Bronchial epithelial cell (primary cell): ENCODE results near the gene EPN2. TPM values are rescaled to one million over a fixed set of nuclear protein-coding genes. Genes with fewer than 3 reads are reported as not detected.

Experiments used
- DNase-seq: peaks from one replicate; pipeline ENCODE4 v3.0.0-alpha.2; 2010; ENCODE audit warnings: low read depth
- FAIRE-seq: peaks from 2 replicates; lab custom pipeline; 2011; peaks lifted over from hg19 to GRCh38; lab: Jason Lieb, UNC
- H3K27me3 ChIP-seq: 2 replicates; pipeline ENCODE4 v1.5.1; 2011; ENCODE audit warnings: low read length; ENCODE audit not compliant: control insufficient read depth, insufficient read depth
- H3K36me3 ChIP-seq: 2 replicates; pipeline ENCODE4 v1.5.1; 2011; ENCODE audit warnings: low read length; ENCODE audit not compliant: control insufficient read depth, insufficient read depth
- H3K4me3 ChIP-seq: 2 replicates; pipeline ENCODE4 v1.5.1; 2011; ENCODE audit warnings: mild to moderate bottlenecking, low read depth, low read length, control low read depth
- CTCF ChIP-seq: IDR thresholded peaks from 2 replicates; pipeline ENCODE4 v1.5.1; 2011; ENCODE audit warnings: mild to moderate bottlenecking, moderate library complexity, low read length, control low read depth, inconsistent platforms; ENCODE audit not compliant: insufficient read depth, severe bottlenecking
- total RNA-seq: library from RNA; depleted of rRNA; stranded (reverse); fragments of >200 nt; gene quantifications from 2 replicates; pipeline ENCODE4 v1.2.1, GENCODE V29; 2014

The EPN2 gene
- total RNA-seq, 1 donor from 2014 or later = 13.7 TPM

GRCh38 chr17:19288453-19288852 is 51.3 kb downstream of the EPN2 start:
- no peak for FAIRE-seq

GRCh38 chr17:19290066-19290705 is 53.0 kb downstream of the EPN2 start:
- no peak for DNase-seq
- H3K4me3 ChIP-seq = no peak overlapping the region
- no peak for TF ChIP-seq CTCF
- no peak for FAIRE-seq
- H3K36me3 ChIP-seq = peaks cover 5% of the 10 kb centered on the region
- no peaks in the 10 kb centered on the region for H3K27me3 ChIP-seq

More at GRCh38 chr17:19288453-19288852, 51.3 kb downstream of the EPN2 start:
- peaks cover 7% of the 10 kb centered on the region for H3K36me3 ChIP-seq
- no peaks in the 10 kb centered on the region for H3K27me3 ChIP-seq
- no peak overlapping the region for H3K4me3 ChIP-seq
- no peak for TF ChIP-seq CTCF
- DNase-seq = no peak

DNA sequence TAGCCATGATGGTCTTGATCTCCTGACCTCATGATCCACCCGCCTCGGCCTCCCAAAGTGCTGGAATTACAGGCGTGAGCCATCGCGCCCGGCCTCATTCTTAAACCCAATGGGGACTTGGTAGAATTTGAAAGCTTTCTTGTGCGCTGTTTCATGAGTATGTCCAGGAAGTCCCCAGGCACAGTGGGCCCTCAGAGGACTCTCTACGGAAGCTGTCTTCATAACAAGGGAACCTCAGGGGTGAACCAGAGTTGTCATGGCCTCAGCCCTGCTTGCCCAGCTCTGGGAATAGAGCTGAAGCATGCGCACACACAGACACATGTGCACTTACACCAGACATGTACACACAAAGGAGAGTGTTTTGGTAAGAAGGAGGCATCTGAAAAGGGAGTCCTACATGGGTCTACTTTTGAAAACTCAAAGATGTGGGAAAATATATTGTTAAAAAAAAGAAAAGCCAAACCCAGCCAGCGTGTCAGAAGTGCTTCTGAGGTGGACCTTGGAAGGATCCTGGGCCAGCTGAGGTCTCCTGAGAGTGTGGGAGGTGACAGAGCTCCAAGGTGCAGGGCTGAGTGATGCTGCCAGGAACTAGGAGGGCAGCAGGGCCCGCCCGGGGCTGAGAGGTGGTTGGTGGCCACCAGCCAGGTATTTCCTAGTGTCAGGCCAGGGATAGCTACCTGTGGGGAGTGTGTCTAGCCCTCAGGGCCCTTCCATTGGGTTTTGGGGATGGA is 54.6 kb downstream of the EPN2 start:
- Histone ChIP-seq H3K4me3 (no peak overlapping the region), H3K27me3 (no peaks in the 10 kb centered on the region), H3K36me3 (peaks cover 5% of the 10 kb centered on the region)
- FAIRE-seq (no peak), DNase-seq (no peak)
- TF ChIP-seq CTCF = no peak

DNA sequence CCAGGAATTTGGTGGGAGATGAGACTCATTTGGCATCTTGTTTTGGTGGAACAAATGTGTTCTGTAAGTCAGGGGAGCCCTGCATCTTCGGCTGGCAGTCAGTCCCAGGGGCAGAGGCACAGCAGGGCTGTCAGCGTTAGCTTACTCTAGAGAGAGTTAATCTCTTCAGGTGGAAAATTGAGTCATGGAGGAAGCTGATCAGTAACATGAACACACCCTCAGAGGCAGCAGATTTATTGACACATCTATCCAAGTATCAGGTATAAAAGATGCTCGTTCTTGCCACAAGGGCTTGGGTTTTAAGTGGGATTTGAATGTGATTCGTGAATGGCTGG is 55.2 kb downstream of the EPN2 start:
- TF ChIP-seq CTCF = no peak
- DNase-seq (peak; percentile 21), FAIRE-seq (no peak)
- Histone ChIP-seq H3K27me3 (no peaks in the 10 kb centered on the region), H3K4me3 (no peak overlapping the region), H3K36me3 (peaks cover 3% of the 10 kb centered on the region)

DNA sequence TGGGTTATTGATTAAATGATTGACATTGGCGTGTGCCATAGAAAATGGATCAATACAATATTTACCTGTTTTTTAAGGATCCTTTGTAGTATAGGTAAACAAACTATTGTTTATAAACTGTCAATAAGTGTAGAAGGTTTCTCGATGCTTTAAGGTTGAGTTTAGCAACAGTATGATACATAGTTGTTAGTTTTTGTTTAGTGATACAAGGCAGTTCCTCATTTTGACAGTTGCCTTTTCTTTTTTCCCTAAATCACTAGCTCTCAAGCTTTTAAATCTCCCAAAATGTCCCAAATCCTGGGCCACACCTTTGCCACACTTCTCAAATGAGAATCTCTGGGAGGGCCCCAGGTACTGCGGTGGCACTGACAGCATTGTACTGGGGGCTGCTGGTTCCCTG is 57.3 kb downstream of the EPN2 start:
- no peak for FAIRE-seq
- no peaks in the 10 kb centered on the region for H3K36me3 ChIP-seq
- no peak overlapping the region for H3K4me3 ChIP-seq
- no peak for DNase-seq
- no peak for TF ChIP-seq CTCF
- no peaks in the 10 kb centered on the region for H3K27me3 ChIP-seq
